Mucosa of stomach (tissue), 1 donor: ENCODE data around the gene CDH26.

Experiments
- H3K27me3 ChIP-seq: one replicate; pipeline ENCODE4 v1.7.0; 2013; ENCODE audit warnings: mild to moderate bottlenecking, low read length; ENCODE audit not compliant: control insufficient read depth, insufficient read depth
- H3K36me3 ChIP-seq: one replicate; pipeline ENCODE4 v1.7.0; 2013; ENCODE audit warnings: low read length; ENCODE audit not compliant: control insufficient read depth, insufficient read depth
- H3K4me1 ChIP-seq: one replicate; pipeline ENCODE4 v1.7.0; 2013; ENCODE audit warnings: mild to moderate bottlenecking, low read length; ENCODE audit not compliant: control insufficient read depth, insufficient read depth
- H3K4me3 ChIP-seq: one replicate; pipeline ENCODE4 v1.7.0; 2013; ENCODE audit warnings: low read length
- H3K9ac ChIP-seq: one replicate; pipeline ENCODE4 v1.7.0; 2013; ENCODE audit warnings: mild to moderate bottlenecking, low read length, moderate library complexity
- H3K9me3 ChIP-seq: one replicate; pipeline ENCODE4 v1.7.0; 2013; ENCODE audit warnings: mild to moderate bottlenecking, low read length, moderate library complexity; ENCODE audit not compliant: control insufficient read depth
- donor health status: Pancreatic carcinoma.

CDH26 gene

GRCh38 chr20:59992526-59993084, 34.4 kb downstream of the CDH26 start:
- Histone ChIP-seq H3K9ac (no peak overlapping the region), H3K9me3 (no peaks in the 10 kb centered on the region), H3K27me3 (no peaks in the 10 kb centered on the region), H3K36me3 (no peaks in the 10 kb centered on the region), H3K4me1 (peaks cover 37% of the 10 kb centered on the region), H3K4me3 (no peak overlapping the region)

- peaks cover 28% of the 10 kb centered on the region for H3K4me1 ChIP-seq
- no peak overlapping the region for H3K9ac ChIP-seq
- H3K9me3 ChIP-seq: no peaks in the 10 kb centered on the region
- no peaks in the 10 kb centered on the region for H3K36me3 ChIP-seq
- no peak overlapping the region for H3K4me3 ChIP-seq
- H3K27me3 ChIP-seq: no peaks in the 10 kb centered on the region
Observed at GRCh38 chr20:59993736-59994430, 35.7 kb downstream of the CDH26 start.

GRCh38 chr20:59994697-59995122, 36.5 kb downstream of the CDH26 start:
- Histone ChIP-seq H3K36me3 (no peaks in the 10 kb centered on the region), H3K9me3 (no peaks in the 10 kb centered on the region), H3K4me1 (peaks cover 28% of the 10 kb centered on the region), H3K27me3 (no peaks in the 10 kb centered on the region), H3K4me3 (no peak overlapping the region), H3K9ac (no peak overlapping the region)

- H3K9me3 ChIP-seq: no peaks in the 10 kb centered on the region
- no peaks in the 10 kb centered on the region for H3K36me3 ChIP-seq
- H3K4me3 ChIP-seq: no peak overlapping the region
- no peak overlapping the region for H3K9ac ChIP-seq
- H3K27me3 ChIP-seq: no peaks in the 10 kb centered on the region
- H3K4me1 ChIP-seq: peaks cover 37% of the 10 kb centered on the region
Observed at GRCh38 chr20:59996108-59996507, 37.9 kb downstream of the CDH26 start.

GRCh38 chr20:59997896-59998295, 39.7 kb downstream of the CDH26 start:
- no peak overlapping the region for H3K4me3 ChIP-seq
- H3K36me3 ChIP-seq: no peaks in the 10 kb centered on the region
- peaks cover 40% of the 10 kb centered on the region for H3K4me1 ChIP-seq
- H3K9ac ChIP-seq: no peak overlapping the region
- no peaks in the 10 kb centered on the region for H3K27me3 ChIP-seq
- H3K9me3 ChIP-seq: no peaks in the 10 kb centered on the region

GRCh38 chr20:59999502-59999901, 41.3 kb downstream of the CDH26 start:
- H3K36me3 ChIP-seq: no peaks in the 10 kb centered on the region
- H3K4me3 ChIP-seq: no peak overlapping the region
- H3K4me1 ChIP-seq: peaks cover 33% of the 10 kb centered on the region
- no peaks in the 10 kb centered on the region for H3K27me3 ChIP-seq
- no peaks in the 10 kb centered on the region for H3K9me3 ChIP-seq
- no peak overlapping the region for H3K9ac ChIP-seq

- Histone ChIP-seq H3K27me3 (no peaks in the 10 kb centered on the region), H3K4me3 (no peak overlapping the region), H3K9ac (no peak overlapping the region), H3K4me1 (peaks cover 24% of the 10 kb centered on the region), H3K9me3 (no peaks in the 10 kb centered on the region), H3K36me3 (no peaks in the 10 kb centered on the region)
Observed at GRCh38 chr20:60000271-60001042, 42.2 kb downstream of the CDH26 start.

- no peak overlapping the region for H3K9ac ChIP-seq
- H3K27me3 ChIP-seq: no peaks in the 10 kb centered on the region
- no peaks in the 10 kb centered on the region for H3K9me3 ChIP-seq
- peaks cover 18% of the 10 kb centered on the region for H3K4me1 ChIP-seq
- no peaks in the 10 kb centered on the region for H3K36me3 ChIP-seq
- H3K4me3 ChIP-seq: no peak overlapping the region
Observed at GRCh38 chr20:60001108-60001507, 42.9 kb downstream of the CDH26 start.

- H3K4me1 ChIP-seq: peaks cover 12% of the 10 kb centered on the region
- H3K27me3 ChIP-seq: no peaks in the 10 kb centered on the region
- no peaks in the 10 kb centered on the region for H3K36me3 ChIP-seq
- H3K9me3 ChIP-seq: no peaks in the 10 kb centered on the region
- no peak overlapping the region for H3K9ac ChIP-seq
- no peak overlapping the region for H3K4me3 ChIP-seq
Observed at GRCh38 chr20:60003776-60004175, 45.6 kb downstream of the CDH26 start.

- Histone ChIP-seq H3K36me3 (no peaks in the 10 kb centered on the region), H3K27me3 (no peaks in the 10 kb centered on the region), H3K9me3 (no peaks in the 10 kb centered on the region), H3K4me1 (peaks cover 2% of the 10 kb centered on the region), H3K4me3 (no peak overlapping the region), H3K9ac (no peak overlapping the region)
Observed at GRCh38 chr20:60006261-60006660, 48.0 kb downstream of the CDH26 start.

- no peaks in the 10 kb centered on the region for H3K27me3 ChIP-seq
- H3K36me3 ChIP-seq: no peaks in the 10 kb centered on the region
- no peak overlapping the region for H3K4me3 ChIP-seq
- H3K9me3 ChIP-seq: no peaks in the 10 kb centered on the region
- no peak overlapping the region for H3K9ac ChIP-seq
- H3K4me1 ChIP-seq: no peaks in the 10 kb centered on the region
Observed at GRCh38 chr20:60007464-60007863, 49.2 kb downstream of the CDH26 start.

- no peaks in the 10 kb centered on the region for H3K4me1 ChIP-seq
- H3K9ac ChIP-seq: no peak overlapping the region
- no peak overlapping the region for H3K4me3 ChIP-seq
- no peaks in the 10 kb centered on the region for H3K9me3 ChIP-seq
- H3K36me3 ChIP-seq: no peaks in the 10 kb centered on the region
- H3K27me3 ChIP-seq: no peaks in the 10 kb centered on the region
Observed at GRCh38 chr20:60008130-60008808, 50.0 kb downstream of the CDH26 start.
